Stimulated activated CD4-positive, alpha-beta T cell treated with anti-CD3 and anti-CD28 coated beads, TNF-alpha, amount 100 ng/mL, for 1 hour (primary cell): ENCODE measurements around the gene SEC14L1.
"Not testable (repeated sequence)": the region's sequence is repeated elsewhere in the genome, so short reads cannot be mapped to it uniquely, and the experiment has no call there.

ENCODE experiments used
- DNase-seq, 3 donors: peaks; one replicate each; pipeline ENCODE4 v3.0.0-alpha.2; 2020; ENCODE audit warnings: low read depth in 3 of 3, low spot score in 1 of 3

Gene SEC14L1

DNA sequence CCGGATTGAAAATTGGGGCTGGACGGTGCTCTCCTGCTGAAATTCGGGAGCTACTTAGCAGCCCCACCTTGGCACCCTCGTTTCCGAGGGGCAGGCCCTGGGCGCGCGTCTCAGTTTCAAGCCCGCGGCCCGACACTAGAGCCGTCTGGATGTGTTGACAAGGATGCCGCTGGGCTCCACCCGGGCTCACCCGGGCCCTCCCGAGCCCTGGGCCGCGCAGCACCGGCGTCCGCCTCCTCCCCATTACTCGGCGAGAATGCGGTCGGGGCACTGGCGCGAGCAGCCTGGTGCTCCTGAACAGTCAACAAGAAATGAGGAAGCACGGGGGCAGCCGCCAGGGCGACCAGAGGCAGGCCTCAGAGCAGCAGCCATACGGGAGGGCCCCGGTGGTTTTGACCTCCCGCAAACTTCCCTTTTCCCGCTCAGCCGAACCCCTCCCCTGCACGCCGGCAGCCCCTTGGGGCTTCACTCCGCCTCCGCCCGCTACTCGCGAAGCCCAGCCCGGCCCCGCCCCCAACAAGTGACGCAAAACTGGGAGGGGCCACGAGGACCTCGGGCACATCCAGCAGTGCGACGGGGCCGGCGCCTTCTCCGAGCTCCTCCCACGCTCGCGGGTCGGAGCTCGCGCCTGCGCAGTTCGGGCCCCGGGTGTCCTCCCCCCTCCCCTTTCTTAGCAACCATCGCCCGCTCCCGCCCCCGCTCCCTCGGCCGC is 447 bp upstream of the SEC14L1 start:
- DNase-seq, result peak; percentile 99

- no peak for DNase-seq
These were observed 1.2 kb downstream of the SEC14L1 start for GRCh38 chr17:77141846-77142449.

- no peak for DNase-seq
These were observed 1.9 kb downstream of the SEC14L1 start for GRCh38 chr17:77142689-77143088.

GRCh38 chr17:77143306-77143705 is 2.5 kb downstream of the SEC14L1 start:
- no peak for DNase-seq

DNA sequence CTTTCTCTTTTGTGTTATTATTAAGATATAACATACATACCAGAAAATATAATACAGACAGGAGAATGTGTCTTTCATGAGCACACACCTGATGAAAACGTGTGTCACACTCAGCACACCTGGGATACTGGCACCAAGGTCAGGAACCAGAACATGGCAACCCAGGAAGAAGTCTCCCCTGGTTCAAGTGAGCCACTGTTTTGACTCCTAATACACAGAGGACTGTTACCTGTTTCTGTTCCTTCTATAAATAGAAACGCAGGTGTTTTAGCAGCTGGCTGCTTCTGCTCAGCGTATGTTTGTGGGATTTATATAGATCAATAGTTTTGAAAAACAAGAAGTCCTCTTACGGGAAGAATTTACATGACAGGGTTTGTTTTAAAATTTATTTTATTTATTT is 3.5 kb downstream of the SEC14L1 start:
- no peak for DNase-seq

GRCh38 chr17:77145224-77145611 is 4.4 kb downstream of the SEC14L1 start:
- no peak for DNase-seq

DNA sequence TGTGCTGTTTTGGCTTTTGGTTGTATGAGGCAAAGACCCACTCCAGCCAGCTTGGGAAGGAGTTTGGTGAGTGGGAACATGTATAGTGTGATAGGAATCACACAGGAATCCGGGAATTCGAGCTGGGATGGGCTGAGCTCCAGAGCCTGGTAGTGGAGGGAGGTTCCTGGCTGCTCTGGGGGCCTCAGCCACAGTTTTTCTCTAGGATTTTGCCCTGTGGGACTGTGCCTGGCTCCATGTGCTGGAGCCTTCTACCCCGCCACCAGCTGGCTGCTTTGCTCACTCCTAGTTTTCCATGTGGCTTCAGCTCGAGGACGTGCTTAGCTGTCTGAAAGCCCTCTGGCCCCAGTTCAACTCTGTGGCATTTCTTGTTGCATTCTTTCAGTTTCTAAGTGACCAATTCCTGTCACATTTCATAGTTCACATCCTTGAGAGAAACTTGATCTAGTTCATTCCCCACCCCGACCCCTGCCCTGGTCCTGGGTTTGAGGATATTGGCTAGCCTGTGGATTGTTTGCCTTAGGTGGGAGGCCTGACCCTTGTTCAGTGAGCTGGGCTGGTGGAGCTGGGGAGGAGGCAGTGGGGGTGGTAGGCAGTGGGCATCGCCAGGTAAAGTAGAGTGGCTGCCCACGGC is 5.0 kb downstream of the SEC14L1 start:
- no peak for DNase-seq

DNA sequence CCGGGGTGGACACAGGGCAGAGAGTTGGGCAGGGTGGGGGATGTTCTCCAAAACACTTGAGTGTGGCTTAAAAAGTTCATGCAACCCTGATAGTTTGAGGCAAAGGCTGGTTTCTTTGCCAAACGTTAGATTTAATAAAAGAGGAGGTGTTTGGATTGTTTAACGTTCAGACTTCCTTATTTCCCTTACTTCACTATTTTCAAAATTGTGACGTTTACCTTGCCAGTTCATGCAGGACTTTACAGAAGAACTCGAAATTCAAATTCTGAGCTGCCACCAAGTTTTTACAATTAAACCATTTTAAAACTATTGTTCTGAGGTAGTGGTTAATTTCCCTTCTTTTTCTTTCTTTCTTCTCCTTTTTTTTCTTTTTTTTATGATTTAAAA is 5.5 kb downstream of the SEC14L1 start:
- no peak for DNase-seq

DNA sequence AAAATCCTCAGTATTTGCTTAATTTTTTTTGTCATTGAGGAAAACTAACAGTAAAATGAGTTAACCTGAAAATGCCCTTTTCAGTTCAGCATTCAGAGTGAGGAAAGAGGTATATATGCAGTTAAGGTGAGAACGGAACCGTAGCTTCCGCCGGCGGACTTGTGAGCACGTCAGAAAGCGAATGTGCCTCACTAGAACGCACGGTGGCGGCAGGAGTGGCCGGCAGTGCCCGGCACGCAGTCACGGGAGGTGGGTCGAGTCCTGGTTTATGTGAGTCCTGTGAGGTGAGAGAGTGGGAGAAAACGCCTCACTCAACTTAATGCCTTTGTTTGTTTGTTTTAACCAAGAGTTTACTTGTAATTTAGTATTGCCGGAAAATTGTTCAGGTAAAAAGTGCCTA is 6.1 kb downstream of the SEC14L1 start:
- no peak for DNase-seq

DNA sequence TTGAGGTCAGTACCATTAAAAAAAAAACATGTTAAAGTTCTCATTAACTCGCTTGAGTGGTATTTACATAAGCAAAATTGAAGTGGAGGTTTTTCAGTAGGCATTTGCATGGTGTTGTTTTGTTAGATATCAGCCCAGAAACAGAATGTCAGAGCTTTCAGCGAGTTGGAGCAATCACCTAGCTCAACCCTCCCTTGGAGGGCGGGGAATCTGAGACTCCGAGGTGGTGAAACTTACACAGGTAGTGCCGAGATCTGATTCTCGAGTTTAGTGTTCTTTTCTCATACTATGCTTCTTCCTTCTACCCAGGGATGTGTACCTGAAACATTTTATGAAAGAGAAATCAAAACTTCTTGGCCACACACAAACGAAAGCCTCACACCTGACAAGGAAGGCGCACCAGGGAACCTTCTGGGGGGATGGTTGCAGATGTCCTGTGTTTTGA is 6.6 kb downstream of the SEC14L1 start:
- DNase-seq, result no peak

- no peak for DNase-seq
These were observed 7.5 kb downstream of the SEC14L1 start for GRCh38 chr17:77148077-77148939.

DNA sequence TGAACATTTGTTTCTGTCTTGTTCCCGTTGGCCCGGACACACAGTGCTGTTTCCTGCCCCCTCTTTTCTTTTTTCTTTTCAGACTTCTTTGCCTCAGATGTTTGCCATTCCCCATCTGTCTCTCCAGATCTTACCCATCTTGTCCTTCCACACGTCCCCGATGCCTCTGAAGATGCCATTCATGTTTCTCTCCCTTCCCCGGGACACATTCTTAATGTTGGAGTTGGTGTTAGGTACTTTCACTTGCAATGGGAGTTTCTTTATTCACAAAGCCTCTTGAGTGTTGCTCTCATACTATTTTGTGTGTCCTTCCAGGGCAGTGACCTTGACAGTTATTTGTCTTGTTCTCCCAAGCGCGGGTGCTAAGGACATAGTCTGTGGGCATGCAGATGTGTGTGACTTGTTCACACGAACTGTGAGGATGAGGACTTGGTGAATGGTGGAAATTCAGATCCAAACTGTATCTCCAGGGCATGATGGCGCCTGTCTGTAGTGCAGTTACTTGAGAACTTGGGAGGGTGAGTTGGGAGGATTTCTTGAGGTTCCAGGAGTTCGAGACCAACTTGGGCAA is 8.3 kb downstream of the SEC14L1 start:
- DNase-seq, result no peak

DNA sequence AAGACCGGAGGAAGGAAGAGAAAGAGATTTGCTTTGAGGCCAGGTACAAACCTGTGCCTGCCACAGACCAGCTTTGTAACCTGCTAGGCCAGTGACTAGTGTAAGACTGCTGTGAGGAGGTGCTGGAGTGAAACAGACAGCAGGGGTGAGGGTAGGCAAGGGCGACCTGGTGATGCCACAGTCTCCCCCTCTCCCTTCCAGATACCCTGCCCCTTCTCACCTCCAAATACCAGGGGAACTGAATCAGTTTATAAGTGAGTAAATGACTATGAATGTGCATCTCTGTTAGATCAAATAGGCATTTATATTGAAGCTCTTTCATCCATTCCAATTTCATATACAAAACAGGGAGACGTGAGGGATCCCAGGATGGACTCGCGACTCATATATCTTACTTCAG is 9.4 kb downstream of the SEC14L1 start:
- DNase-seq, result no peak

DNA sequence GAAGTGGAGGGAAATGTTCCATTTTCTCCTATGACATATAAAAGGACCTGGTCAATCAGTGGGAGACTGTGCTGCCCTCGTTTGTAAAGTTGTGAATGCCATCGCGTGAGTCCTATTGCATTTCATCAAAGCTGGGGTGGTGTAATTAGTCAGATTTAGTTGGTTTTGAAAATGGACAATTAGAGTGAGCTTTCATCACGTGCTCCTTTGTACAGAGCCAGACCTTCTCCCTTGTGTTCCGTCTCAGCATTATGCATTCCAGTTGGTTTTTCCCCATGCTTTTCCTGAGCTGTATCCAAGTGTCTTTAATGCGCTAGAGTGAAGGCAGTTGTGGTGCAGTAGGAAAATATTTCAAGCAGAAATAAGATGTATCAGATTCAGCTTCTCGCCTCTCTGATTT is 10.4 kb downstream of the SEC14L1 start:
- DNase-seq, result no peak

DNA sequence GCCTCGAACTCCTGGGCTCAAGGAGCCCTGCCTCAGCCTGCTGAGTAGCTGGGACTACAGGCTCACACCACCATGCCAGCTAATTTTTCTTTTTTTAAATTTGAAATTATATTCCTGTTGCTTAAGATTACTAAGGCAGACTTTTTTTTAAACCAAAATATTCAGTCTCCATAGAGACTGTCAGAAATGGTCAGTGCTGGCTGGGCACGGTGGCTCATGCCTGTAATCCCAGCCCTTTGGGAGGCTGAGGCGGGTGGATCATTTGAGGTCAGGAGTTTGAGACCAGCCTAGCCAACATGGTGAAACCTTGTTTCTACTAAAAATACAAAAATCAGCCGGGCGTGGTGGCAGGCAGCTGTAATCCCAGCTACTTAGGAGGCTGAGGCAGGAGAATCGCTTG is 11.3 kb downstream of the SEC14L1 start:
- not testable (repeated sequence) for DNase-seq

- no peak for DNase-seq
These were observed 12.7 kb downstream of the SEC14L1 start for GRCh38 chr17:77153472-77153871.

GRCh38 chr17:77153999-77154586 is 13.3 kb downstream of the SEC14L1 start:
- DNase-seq, result no peak

- no peak for DNase-seq
These were observed 14.4 kb downstream of the SEC14L1 start for GRCh38 chr17:77155125-77155524.

- DNase-seq, result not testable (repeated sequence)
These were observed 17.0 kb downstream of the SEC14L1 start for GRCh38 chr17:77157766-77158165.

- no peak for DNase-seq
These were observed 19.5 kb downstream of the SEC14L1 start for GRCh38 chr17:77160091-77160874.
